GM19467 (cell line): Measurements from ENCODE around the gene CPSF3.

Experiments
- ATAC-seq: cut with Tn5 transposase; IDR thresholded peaks from one replicate; pipeline ENCODE4 v1.9.1; 2021; ENCODE audit warnings: mild to moderate bottlenecking, moderate library complexity; ENCODE audit not compliant: unreplicated experiment

CPSF3 gene

GRCh38 chr2:9462886-9463697, 39.6 kb downstream of the CPSF3 start:
- no peak for ATAC-seq

GRCh38 chr2:9463698-9464034, 40.2 kb downstream of the CPSF3 start:
- no peak for ATAC-seq

DNA sequence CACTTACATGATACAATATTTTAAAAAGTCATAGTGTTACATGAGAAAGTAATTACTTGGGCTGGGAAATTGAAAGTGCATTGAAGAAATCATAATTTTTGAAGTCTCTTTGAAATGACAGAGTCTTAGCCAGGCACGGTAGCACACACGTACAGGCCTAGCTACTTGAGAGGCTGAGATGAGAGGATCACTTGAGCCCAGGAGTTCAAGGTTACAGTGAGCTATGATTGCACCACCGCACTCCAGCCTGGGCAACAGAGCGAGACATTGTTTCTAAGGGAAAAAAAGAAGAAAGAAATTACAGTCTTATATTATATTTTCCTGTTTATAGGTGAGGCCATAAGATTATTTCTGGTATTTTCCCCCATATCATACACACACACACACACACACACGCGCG, 41.7 kb downstream of the CPSF3 start:
- no peak for ATAC-seq

GRCh38 chr2:9466147-9466683, 42.8 kb downstream of the CPSF3 start:
- no peak for ATAC-seq

DNA sequence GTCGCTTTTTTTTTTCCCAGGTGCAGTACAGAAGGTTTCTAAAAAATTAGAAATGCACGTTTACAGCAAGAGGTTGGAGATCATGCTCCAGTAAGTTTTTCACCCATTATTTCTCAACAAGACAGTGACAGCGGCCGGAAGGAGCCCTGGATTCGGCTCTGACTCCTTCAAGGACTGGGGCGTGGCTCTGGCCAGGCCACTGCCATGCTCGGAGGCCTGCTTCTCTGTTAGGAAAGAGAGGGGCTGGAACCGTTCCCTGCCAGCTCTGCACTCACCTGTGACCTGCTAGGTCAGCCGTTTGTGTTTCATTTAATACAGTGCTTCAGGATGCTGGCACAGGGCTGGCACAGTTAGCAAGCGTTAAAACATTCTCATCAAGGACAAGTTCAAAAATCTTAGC, 44.2 kb downstream of the CPSF3 start:
- ATAC-seq, result no peak

GRCh38 chr2:9471206-9471605, 47.8 kb downstream of the CPSF3 start:
- ATAC-seq, result no peak

- ATAC-seq, result no peak
Measured at GRCh38 chr2:9472511-9472910, 49.1 kb downstream of the CPSF3 start.

GRCh38 chr2:9473308-9473984, 50.0 kb downstream of the CPSF3 start:
- ATAC-seq, result no peak

DNA sequence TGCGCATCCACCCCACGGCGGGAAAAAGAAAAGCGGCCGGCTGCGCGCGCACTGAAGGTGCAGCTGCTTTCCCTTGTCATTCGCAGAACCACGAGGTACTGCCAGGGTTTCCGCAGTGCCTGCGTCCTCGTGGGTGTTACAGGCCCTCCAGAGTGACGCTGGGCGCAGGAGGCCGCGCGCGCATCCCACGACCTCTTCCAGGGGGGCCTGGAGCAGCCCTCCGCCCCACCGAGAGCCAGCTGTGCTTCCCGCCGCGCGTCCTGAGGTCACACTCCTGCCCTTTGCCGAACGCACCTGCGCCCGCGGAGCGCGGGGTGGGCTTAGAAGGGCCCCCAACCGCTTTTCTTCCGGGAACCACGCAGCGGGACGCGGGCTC, 50.5 kb downstream of the CPSF3 start:
- ATAC-seq, result peak; percentile 17

DNA sequence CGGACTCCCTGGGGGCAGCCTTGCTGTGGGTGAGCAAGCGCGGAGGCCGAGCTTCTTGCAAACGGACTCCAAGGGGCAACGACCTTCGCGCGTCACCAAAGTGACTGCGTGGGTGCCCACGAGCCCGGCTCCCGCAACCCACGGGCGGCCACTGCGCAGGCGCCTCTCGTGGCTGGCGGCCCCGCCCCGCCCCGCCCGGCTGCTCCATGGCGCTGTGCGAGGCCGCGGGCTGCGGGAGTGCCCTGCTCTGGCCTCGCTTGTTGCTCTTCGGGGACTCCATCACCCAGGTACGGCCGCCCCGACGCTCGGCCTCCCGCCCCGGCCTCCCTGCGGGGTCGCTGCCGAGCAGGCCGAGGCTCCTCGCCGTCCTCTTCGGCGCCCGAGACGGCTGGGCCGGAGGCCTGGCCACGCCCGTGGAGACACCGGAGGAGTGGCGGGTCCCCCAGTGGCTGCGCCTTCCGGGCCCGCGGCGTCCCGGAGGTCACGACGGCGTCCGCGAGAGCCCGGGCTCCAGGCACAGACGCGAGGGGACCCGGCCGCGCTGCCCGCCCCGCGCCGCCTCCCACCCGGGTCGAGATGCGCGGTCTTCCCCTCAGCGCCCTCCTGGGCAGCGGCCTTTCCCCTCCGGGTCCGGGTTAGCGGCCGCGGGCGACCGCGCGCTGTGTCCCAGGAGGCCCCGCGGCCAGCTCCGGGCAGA, 51.1 kb downstream of the CPSF3 start, which contains the start of gene IAH1:
Gene IAH1 (plus strand): TSS at position 191 of the 697 bp plus-strand sequence. CDS start 16 bp downstream, at position 207.
- peak; percentile 71 for ATAC-seq

GRCh38 chr2:9477914-9478313, 54.5 kb downstream of the CPSF3 start:
- no peak for ATAC-seq

DNA sequence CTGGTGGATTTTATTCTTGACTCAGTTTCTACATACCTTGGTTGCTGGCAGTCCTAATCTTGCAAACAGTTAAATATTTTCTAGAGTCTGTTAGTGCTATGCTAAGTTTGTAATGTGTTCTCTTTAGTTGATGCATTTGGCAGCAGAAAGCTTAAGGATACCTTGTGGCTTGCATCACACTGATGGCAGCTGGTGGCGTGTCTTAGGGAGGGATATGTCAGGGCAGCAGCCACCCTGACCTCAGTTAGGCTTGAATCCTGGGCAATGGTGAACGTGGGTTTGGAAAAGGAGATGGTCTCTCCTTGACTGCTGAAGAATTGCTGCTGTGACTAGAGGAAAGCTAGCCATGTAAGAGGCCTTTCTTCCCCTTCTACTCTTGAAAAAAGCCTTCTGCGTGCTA, 55.1 kb downstream of the CPSF3 start:
- ATAC-seq, result no peak

DNA sequence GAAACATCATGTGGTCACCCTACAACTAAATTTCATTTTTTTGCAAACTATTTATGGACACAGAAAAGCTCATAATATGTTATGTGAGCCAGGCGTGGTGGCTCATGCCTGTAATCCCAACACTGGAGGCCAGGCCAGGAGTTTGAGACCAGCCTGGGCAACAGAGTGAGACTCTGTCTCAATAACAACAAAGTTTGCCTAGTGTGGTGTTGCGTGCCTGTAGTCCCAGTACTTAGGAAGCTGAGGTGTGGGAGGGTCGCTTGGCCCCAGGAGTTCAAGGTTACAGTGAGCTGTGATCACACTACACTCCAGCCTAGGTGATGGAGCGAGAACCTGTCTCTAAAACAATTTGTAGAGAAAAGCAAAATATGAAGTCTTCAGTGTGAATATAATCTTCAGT, 56.7 kb downstream of the CPSF3 start:
- ATAC-seq, result no peak

DNA sequence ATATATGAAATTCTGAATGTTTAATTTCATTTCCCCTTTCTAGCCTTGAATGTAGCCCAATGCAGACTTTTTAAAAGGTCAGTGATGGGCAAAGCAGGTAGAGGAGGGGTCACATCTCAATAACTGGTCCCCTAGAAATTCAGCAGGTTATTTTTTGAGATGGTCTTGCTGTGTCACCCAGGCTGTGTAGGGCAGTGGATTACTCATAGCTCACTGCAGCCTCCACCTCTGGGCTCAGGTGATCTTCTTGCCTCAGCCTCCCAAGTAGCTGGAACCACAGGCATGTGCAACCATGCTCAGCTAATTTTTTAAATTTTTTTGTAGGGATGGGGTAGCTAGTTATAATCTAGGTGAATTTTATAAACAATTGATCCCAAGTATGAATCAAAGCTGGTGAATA, 59.7 kb downstream of the CPSF3 start:
- no peak for ATAC-seq

DNA sequence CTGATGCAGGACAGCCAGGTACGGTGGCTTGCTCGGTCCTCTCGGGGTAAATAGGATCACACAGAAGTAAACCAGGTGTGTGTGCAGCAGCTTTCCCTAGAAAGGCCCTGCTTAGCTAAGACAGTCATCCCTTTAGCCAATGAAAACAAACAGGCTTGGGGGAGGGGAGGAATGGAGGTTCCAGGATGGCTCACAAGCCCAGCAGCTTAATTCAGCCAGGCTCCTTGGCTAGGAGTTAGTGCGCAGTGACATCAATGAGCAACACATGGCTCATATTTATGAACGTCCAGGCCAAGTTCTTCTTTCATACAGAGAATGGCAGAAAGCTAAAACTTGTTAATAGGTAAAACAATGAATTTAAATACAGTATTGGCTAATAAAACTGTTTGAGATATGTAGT, 61.1 kb downstream of the CPSF3 start:
- ATAC-seq, result no peak

- ATAC-seq, result no peak
Measured at GRCh38 chr2:9488583-9489547, 65.4 kb downstream of the CPSF3 start.

DNA sequence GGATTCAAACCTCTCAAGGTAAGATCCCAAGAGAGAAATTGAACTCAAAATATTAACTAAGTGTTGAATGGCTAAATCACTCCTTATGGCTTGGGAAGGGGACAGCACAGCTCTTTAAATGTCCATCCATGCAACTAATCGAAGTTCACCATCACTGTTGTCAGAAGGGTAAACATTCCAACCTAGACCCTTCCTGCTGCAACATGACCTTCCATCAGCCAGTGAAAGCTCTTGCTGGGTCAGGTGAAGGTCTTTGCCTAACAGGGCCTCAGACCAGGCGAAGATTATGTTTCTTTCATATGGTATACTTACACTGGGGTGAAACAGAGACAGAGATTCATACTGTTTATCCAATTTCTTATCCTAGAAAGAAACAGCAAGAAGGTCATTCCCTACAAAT, 67.3 kb downstream of the CPSF3 start:
- no peak for ATAC-seq

- no peak for ATAC-seq
Measured at GRCh38 chr2:9492927-9493326, 69.5 kb downstream of the CPSF3 start.

- ATAC-seq, result no peak
Measured at GRCh38 chr2:9493478-9493877, 70.0 kb downstream of the CPSF3 start.

GRCh38 chr2:9494081-9494480, 70.6 kb downstream of the CPSF3 start:
- no peak for ATAC-seq

GRCh38 chr2:9497017-9497416, 73.6 kb downstream of the CPSF3 start:
- ATAC-seq, result no peak
